ENCODE measurements around the gene RUSC2. TPM values are rescaled to one million over a fixed set of nuclear protein-coding genes. Genes with fewer than 3 reads are reported as not detected.

RUSC2 gene
- total and polyA plus RNA-seq, 2 of the 13 experiments (the other 11 are each of a cell fraction or from before 2014, with no cell fraction given) = 2.8 to 3.3 TPM

GRCh38 chr9:35484406-35484805 lies 5.5 kb upstream of the RUSC2 start:
- intact Hi-C loops (cut with micrococcal nuclease; ENCODE audit: unreplicated experiment) (no loop called here), in situ Hi-C loops (cut with HindIII; ENCODE audit: extremely low pct_ligation_motif_present, low pct_unique_long_range_greater_than_20kb) (no loop called here)
- no peaks in the 10 kb centered on the region for H4K20me1 ChIP-seq (ENCODE audit: insufficient read depth, low read length)
- peaks cover 18% of the 10 kb centered on the region for H3K4me1 ChIP-seq (ENCODE audit: insufficient read depth, low read length)
- FAIRE-seq (no peak), DNase-seq (ENCODE audit: low spot score) (no peak), ATAC-seq (no peak)
- BruUV-seq (replicated peaks) = no TSS peak
- TF ChIP-seq, protein P1, sequence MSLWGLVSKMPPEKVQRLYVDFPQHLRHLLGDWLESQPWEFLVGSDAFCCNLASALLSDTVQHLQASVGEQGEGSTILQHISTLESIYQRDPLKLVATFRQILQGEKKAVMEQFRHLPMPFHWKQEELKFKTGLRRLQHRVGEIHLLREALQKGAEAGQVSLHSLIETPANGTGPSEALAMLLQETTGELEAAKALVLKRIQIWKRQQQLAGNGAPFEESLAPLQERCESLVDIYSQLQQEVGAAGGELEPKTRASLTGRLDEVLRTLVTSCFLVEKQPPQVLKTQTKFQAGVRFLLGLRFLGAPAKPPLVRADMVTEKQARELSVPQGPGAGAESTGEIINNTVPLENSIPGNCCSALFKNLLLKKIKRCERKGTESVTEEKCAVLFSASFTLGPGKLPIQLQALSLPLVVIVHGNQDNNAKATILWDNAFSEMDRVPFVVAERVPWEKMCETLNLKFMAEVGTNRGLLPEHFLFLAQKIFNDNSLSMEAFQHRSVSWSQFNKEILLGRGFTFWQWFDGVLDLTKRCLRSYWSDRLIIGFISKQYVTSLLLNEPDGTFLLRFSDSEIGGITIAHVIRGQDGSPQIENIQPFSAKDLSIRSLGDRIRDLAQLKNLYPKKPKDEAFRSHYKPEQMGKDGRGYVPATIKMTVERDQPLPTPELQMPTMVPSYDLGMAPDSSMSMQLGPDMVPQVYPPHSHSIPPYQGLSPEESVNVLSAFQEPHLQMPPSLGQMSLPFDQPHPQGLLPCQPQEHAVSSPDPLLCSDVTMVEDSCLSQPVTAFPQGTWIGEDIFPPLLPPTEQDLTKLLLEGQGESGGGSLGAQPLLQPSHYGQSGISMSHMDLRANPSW (CRISPR knock-in tag; IDR thresholded peaks at IDR 0.05; ENCODE audit: borderline replicate concordance) = no peak
- no peak for TF ChIP-seq ZNF816 (CRISPR knock-in tag; IDR thresholded peaks at IDR 0.05; ENCODE audit: borderline replicate concordance)
- no peak for TF ChIP-seq PLSCR1 (CRISPR knock-in tag; IDR thresholded peaks at IDR 0.05; ENCODE audit: borderline replicate concordance)
- TF ChIP-seq FOXC1 (CRISPR knock-in tag; IDR thresholded peaks at IDR 0.05; ENCODE audit: borderline replicate concordance) = no peak
- TF ChIP-seq KDM1A (CRISPR knock-in tag; IDR thresholded peaks at IDR 0.05) = no peak
- TF ChIP-seq ZNF800 (CRISPR knock-in tag; IDR thresholded peaks at IDR 0.05) = no peak
- TF ChIP-seq TEAD3 (CRISPR knock-in tag; optimal IDR thresholded peaks at IDR 0.05; ENCODE audit: borderline replicate concordance) = no peak
- TF ChIP-seq, protein P2, sequence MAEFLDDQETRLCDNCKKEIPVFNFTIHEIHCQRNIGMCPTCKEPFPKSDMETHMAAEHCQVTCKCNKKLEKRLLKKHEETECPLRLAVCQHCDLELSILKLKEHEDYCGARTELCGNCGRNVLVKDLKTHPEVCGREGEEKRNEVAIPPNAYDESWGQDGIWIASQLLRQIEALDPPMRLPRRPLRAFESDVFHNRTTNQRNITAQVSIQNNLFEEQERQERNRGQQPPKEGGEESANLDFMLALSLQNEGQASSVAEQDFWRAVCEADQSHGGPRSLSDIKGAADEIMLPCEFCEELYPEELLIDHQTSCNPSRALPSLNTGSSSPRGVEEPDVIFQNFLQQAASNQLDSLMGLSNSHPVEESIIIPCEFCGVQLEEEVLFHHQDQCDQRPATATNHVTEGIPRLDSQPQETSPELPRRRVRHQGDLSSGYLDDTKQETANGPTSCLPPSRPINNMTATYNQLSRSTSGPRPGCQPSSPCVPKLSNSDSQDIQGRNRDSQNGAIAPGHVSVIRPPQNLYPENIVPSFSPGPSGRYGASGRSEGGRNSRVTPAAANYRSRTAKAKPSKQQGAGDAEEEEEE (CRISPR knock-in tag; IDR thresholded peaks at IDR 0.05; ENCODE audit: borderline replicate concordance) = no peak
- TF ChIP-seq BRD4 (CRISPR knock-in tag; IDR thresholded peaks at IDR 0.05) = no peak
- TF ChIP-seq, protein P3, sequence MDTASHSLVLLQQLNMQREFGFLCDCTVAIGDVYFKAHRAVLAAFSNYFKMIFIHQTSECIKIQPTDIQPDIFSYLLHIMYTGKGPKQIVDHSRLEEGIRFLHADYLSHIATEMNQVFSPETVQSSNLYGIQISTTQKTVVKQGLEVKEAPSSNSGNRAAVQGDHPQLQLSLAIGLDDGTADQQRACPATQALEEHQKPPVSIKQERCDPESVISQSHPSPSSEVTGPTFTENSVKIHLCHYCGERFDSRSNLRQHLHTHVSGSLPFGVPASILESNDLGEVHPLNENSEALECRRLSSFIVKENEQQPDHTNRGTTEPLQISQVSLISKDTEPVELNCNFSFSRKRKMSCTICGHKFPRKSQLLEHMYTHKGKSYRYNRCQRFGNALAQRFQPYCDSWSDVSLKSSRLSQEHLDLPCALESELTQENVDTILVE (CRISPR knock-in tag; IDR thresholded peaks at IDR 0.05) = no peak
- no peak for TF ChIP-seq ISL2 (CRISPR knock-in tag; IDR thresholded peaks at IDR 0.05)
- no peak for TF ChIP-seq HMG20A (CRISPR knock-in tag; IDR thresholded peaks at IDR 0.05; ENCODE audit: borderline replicate concordance)
- H3K4me2 ChIP-seq (ENCODE audit: low read depth, low read length) = no peak overlapping the region
- H3K9ac ChIP-seq (ENCODE audit: insufficient read depth, low read depth, low read length) = no peak overlapping the region
- H3K9me3 ChIP-seq (ENCODE audit: low read length) = no peaks in the 10 kb centered on the region
- H3K36me3 ChIP-seq (replicated peaks in 1 of 2; ENCODE audit: control insufficient read depth in 1 of 2, insufficient read depth in 2 of 2, low read length in 2 of 2) = no peaks in the 10 kb centered on the region
- ChIA-PET POLR2A (no interaction called here), CTCF (ENCODE audit: low intra/inter-chr PET ratio, low total read pairs) (no interaction called here)
- H3K4me3 ChIP-seq (replicated peaks in 1 of 3; ENCODE audit: insufficient read depth in 1 of 3, low read depth in 2 of 3, low read length in 3 of 3) = no peak overlapping the region
- WGBS (ENCODE audit: low lambda C conversion rate) = 62% methylated on average over 3 of the region's 3 CpGs
- no peak overlapping the region for H3K27ac ChIP-seq (ENCODE audit: extremely low read length, insufficient read depth, low read length)
- H3K27me3 ChIP-seq (ENCODE audit: control insufficient read depth in 1 of 2, insufficient read depth in 2 of 2, low read length in 2 of 2) = no peaks in the 10 kb centered on the region
- no peak overlapping the region for H2AFZ ChIP-seq (ENCODE audit: low read length)
- no peaks in the 10 kb centered on the region for H3K79me2 ChIP-seq (ENCODE audit: insufficient read depth, low read length)
